GM21515 (cell line): ENCODE data around the gene MARCHF9.

ENCODE experiments used
- ATAC-seq: cut with Tn5 transposase; IDR thresholded peaks from one replicate; pipeline ENCODE4 v1.9.1; 2021; ENCODE audit not compliant: unreplicated experiment

The MARCHF9 gene

DNA sequence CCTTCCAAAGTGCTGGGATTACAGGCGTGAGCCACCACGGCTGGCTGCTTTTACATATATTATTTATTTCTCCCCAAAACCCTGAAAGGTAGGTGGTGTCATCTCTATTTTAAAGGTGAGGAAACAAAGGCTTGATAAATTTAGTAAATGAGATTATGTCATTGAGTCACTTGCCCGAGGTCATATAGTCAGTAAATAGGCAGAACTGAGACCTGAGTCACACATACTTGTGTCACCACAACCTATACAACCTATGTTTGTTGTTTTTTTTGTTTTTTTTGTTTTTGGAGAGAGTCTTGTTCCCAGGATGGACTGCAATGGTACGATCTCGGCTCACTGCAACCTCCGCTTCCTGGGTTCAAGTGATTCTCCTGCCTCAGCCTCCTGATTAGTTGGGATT lies 40.5 kb downstream of the MARCHF9 start:
- ATAC-seq = no peak

DNA sequence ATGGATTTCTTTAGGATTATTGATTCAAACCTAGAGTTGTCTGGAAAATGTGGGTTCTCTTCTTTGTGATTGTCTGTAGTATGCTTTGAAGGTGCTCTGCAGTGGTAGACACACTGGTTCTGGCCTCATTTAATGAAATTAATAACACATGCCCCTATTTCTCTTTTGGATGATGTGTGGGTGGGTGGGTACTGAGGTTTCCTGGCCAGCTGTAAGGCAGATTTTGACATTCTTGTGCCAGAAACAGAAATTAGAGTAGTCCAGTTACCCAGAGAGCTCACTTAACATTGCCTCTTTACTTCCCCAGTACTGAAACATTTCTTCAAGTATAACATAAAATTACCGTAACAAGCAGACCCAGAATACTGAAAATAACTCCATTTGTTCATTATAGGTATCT lies 42.1 kb downstream of the MARCHF9 start:
- no peak for ATAC-seq

DNA sequence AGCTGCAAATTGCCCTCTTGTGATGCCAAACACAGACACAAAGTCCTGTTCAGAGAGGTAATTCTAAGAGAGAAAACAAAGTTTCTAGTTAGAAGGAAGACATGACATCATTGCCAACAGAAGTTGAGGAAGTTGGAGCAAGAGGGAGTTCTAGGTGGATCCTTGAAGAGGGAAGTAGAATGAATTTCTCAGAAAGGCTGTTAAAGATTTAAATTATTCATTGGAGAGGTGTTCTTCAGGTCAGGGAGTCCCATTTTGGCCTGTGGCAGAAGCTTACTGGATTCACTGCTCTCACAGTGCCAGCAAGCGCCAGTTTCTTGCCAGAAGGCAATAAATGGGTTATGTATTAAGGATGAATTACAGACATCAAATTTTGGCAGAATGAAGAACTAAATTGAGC lies 43.0 kb downstream of the MARCHF9 start:
- ATAC-seq = no peak

DNA sequence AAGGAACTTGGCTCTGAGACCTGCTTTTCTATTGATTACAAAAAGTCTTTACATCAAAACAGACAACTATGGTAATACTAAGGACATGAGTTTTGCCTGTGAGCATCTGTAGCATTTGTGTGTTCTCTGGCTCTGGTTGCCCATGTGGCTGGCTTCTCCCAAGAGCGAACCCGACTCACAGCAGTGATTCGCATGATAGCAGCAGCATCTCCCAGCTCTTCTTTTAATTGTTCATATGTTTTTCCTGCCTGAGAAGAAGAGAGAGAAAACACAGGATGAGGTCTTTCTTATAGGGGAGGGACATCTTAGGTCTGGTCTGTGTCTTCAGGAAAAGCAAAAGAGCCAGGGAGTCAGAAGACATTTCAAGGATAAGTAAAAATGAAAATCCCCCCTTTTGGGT lies 46.1 kb downstream of the MARCHF9 start:
- ATAC-seq = no peak

DNA sequence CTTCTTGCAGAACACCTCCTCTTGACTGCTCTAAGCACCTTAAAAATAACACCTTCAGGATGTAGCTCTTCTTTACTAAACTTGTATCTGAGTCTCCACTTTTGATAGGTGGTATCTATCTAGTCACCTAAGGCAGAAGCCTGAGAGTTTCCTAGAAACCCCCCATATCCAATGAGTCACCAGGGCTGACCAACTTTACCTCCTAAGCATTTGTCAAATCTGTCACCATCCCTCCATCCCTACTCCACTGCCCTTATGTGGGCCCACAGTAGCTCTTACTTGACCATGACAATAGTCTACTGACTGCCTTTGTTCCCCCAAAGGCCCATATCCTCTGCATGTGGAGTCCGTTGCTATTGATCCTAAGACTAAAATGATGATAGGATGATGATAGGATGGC lies 47.7 kb downstream of the MARCHF9 start:
- ATAC-seq = no peak

DNA sequence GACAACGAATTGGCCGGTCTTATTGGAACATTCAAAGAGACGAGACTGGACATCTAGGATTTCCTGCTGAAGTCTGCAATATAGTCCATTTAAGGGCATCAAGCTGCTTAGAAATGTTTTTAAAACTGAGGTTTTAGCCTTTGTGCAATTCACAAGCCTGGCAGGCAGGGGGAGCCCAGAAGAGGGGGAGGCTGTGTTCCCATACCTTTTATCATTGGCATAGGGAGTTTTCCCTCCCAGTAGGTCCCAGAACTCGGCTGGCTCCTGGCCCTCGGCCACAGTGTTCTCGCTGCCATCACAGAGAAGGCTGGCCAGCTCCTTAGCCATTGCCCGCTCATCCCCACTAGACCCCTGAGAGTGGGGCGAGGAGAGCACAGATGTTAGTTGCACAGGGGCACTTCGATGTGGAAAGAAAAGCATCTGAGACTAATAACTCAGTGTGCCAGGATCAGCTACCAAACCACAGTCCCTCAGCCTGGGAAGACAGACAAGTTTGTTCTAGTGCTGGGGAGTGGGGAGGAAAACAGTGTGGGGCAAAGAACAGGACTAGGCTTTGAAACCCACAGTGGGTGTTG lies 48.5 kb downstream of the MARCHF9 start:
- no peak for ATAC-seq

DNA sequence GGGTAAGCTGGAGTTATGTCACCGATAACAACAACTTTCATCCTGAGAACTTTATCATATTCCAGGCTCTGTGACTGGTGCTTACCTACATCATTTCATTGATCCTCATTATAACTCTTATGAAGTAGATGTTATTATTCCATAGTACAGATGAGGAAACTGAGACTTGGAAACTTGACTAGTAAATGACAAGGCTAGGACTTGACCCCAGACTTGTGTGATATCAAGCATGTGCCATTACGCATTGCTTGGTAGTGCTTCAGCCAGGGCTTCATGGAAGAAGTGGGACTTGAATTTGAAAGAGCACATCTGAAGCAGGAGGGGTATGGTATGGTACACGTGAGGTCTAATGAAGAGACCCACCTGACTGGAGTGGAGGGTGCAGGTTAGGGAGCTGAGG lies 51.8 kb downstream of the MARCHF9 start:
- ATAC-seq = no peak

DNA sequence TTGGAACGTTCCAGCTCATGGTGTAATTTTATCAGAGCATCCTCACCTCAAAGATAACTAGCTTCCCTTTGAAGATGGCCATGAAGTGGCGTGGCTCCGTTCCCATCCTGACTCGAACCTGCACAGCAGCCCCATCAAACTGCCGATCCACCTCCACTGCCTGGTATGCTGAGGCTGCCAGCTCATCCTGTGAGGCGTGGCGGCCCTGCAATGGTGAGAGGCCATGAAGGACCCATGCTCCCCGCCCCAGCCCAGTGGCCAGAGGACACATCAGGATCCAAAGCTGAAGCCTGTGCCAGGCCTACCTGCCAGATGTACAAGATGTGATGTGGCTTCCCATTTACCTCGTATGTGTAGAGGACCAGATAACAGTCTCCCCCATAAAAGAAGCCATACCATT lies 52.4 kb downstream of the MARCHF9 start:
- ATAC-seq = no peak

DNA sequence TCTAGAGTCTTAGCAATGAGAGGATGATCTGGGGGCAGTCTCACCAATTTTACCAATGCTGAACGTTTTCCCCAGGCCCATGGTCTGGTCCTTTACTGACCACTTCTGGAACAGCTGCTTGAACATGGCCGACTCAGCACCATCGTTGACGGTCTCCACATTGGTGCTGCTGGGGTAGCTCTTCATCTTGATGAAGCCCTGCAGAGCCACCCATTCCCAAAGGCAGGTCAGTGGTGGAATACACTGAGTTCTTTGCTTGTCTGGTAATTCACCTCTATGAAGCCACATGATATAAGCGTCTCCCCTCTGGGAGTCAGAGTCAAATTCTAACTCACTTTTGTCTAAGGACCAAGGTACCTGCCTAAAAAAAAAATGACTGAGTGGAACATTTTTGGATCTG lies 53.4 kb downstream of the MARCHF9 start:
- ATAC-seq = no peak

DNA sequence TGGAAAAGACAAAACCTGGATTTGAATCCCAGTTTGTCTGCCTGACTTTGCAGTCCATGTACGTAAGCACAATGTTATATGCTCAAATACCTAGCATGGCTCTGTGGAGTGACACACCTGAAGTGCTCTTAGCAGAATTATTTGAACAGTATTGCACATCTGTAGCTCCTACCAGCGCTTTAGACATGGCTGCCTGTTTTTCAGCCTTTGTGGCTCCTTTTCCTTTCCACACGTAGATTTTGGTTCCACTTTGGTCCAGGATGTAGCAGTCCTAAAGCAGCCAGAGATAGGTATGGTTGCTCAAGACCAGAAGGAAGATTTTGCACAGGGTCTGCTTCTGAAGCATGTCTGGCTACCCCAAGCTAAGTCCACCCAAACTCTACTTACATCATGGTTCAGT lies 54.5 kb downstream of the MARCHF9 start:
- no peak for ATAC-seq
